Occipital lobe (tissue), 2 donors: ENCODE data around the gene RCHY1. TPM values are rescaled to one million over a fixed set of nuclear protein-coding genes. Genes with fewer than 3 reads are reported as not detected.
A peak's percentile ranks its signal among the peaks of the same experiment; 100 is the strongest.
"Not testable (repeated sequence)": the region's sequence is repeated elsewhere in the genome, so short reads cannot be mapped to it uniquely, and the experiment has no call there.

Experiments used
- DNase-seq: peaks from one replicate; lab custom pipeline; 2025; lab: John Stamatoyannopoulos, UW
- total RNA-seq: library from RNA; depleted of rRNA; stranded (reverse); fragments of >200 nt; gene quantifications from one replicate; pipeline ENCODE4 v1.2.3, GENCODE V29; 2014

The RCHY1 gene
- 51.6 TPM for total RNA-seq

DNA sequence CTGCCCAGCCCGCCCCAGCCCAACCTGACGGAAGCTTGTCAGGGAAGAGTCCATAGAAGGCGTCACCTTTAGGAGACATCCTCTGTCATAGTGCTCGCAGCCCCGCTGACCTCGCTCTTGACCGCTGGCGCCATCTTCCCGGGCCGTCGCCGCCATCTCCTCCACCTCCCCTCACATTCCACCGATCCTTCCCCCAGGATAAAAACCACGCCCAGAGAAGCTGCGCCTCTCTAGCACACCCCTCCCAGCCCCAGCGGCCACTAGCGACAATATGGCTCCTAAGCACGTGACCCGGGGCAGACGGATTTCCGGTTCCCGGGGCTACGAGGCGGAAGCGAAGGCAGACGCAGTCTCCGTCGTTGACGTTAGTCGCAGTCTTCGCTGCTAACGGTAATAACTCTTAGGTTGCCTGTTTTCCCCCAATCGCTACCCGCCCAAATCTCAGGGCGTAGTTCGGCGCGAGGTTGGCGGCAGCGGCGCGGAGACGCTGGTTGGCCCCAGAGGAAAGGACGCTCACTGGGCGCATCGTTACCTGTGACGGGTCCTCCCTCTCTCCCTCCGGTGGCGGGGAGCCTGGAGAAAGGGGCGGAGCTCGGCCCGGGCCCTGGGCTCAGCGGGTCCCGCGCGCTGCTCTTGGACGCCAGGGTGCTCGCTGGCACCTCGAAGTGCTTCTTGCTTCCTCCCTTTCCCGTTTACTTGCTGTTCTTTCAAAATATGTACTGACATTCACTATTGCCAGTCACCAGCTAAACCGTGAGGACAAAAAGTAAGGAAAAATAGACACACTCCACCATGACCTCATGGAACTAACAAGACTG is at the start of gene RCHY1, which contains the start of gene THAP6:
Gene RCHY1, minus strand, starts transcription at position 273 of the 818 bp plus-strand sequence. Its CDS starts 117 bp downstream, at position 156.
Gene THAP6, plus strand, starts transcription at position 343 of the 818 bp plus-strand sequence. CDS start 980 bp downstream, outside the sequence.
- DNase-seq, result peak; percentile 94

DNA sequence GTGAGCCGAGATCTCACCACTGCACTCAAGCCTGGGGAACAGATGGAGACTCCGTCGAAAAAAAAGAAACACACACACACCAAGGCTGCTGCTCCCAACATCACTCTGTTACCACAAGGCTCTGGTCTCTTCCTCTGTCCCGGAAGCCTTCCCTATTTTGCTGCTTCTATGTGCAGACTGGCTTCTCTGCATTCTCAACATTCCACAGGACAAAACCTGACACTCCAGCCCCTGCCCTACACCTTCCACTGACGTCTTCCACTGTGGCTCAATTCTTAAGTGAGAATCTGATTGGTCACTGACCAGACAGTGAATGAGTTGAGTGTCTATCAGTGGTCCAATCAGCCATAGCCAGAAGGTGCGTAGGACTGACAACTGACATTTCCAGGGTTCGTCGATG is 47.6 kb upstream of the RCHY1 start:
- no peak for DNase-seq

DNA sequence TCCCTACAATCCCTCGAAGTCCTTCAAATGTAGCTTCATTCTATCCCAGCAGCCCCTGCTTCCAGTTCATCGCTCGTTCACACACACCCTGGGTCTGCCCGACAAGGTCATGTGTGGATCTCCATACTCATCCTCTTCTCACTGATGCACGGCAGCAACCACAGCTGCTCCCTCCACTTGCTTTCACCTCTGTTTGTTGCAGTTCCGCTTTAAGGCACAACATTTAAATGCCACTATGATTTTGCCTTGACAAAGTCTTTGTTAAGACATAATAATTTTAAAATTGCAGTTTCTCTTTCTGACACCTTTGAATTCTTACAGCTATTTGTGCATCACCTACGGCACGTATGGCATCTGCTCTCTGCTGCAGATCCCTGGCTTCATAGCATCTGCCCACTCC is 43.5 kb upstream of the RCHY1 start:
- DNase-seq, result no peak

DNA sequence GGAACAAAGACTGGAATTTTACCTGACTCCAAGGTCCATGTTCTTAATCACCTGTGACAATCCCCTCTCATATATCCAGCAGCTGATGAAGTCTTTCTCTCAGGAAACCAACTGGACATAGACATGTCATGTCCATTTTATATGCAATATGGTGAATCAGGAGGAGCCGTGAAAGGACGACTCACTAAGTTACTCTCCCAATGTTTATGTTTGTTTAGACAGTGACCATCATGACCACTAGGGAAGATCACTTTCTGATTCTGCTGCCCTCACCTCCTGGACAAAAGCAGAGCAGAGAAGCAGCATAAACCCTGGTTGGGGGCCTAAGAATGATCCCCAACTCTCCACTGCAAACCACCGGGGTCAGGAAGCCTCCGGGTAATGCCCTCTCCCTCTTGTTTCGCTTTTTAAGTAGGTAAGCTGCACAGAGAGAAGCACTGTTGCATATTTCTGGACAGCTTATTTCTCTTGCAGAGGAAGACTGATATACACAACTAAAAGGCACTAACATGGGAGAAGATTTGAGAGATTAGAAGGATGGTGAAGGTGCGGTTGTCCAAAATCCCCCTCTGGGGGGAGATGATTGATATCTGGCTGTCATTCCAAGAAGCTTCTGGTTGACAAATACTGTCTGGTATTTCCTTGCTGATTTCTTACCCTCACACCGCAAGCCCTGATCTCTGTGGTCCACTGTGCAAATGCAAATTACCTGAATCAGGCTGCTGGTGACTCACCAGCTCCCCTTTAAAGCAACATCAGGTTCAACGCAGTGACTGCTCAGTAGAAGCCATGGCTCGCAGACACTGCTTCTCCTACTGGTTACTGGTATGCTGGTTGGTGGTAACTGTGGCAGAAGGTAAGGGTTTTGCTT is 41.3 kb upstream of the RCHY1 start, which contains the start of gene ODAPH:
Gene ODAPH, plus strand, starts transcription at position 773 of the 871 bp plus-strand sequence. Its CDS starts 17 bp downstream, at position 790.
- no peak for DNase-seq

DNA sequence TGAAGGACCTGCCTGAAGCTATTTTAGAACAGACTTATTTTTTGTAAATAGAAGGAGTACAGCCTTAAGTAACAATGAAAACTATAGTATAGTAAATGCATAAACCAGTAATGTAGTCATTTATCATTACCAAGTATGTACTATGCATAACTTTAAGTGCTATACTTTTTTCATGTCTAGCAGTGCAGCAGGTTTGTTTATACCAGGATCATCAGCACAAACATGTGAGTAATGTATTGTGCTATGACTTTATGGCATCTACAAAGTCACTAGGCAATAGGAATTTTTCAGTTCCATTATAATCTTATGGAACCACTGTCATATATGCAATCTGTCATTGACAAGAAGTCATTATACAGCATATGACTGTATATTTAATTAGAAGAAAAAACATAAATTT is 38.2 kb upstream of the RCHY1 start:
- DNase-seq, result no peak

DNA sequence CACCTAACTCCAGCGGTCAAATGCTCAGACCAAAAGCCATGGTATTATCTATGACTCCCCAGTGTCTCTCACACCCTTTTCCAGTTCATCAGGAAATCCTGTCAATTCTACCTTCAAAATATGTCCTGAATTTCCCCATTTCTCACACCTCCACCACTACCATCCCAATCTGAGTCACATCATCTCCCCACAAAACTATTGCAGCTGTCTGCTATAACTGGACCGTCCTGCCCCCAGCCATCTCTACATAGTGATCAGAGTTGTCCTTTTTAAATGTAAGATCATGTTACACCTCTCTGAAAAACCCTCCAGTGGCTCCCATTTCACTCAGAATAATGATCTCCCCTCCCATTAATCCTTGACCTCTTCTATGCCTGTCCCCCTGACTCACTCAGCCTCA is 34.8 kb upstream of the RCHY1 start:
- DNase-seq, result no peak

DNA sequence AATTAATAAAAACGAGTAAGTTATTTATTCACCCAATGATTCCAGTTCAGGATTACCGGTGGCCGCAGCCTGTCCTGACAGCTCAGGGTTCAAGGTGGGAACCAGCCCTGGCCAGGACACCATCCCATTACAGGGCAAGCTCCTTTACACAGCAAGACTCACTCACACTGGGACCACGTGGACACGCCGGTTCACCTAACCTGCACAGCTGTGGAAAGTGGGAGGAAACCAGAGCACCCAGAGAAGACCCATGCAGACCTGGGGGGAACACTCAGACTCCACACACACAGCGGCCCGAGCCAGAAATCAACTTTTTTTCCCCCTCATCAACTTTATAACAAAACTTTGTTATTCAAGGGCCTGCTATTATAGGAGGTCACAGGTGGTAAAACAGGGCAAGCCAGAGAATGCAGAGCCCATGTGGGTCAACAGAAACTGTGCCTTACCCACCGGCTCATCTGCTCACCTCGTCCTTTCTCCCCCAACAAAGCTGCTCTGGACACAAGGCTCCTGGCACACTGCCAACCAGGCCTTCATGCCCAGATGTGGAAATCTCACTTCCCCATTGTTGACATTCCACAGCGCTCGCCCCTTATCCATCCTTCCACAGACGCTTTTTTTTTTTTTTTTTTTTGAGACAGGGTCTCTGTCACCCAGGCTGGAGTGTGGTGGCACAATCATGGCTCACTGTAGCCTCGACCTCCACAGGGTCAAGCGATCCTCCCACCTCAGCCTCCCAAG is 33.6 kb upstream of the RCHY1 start:
- no peak for DNase-seq

DNA sequence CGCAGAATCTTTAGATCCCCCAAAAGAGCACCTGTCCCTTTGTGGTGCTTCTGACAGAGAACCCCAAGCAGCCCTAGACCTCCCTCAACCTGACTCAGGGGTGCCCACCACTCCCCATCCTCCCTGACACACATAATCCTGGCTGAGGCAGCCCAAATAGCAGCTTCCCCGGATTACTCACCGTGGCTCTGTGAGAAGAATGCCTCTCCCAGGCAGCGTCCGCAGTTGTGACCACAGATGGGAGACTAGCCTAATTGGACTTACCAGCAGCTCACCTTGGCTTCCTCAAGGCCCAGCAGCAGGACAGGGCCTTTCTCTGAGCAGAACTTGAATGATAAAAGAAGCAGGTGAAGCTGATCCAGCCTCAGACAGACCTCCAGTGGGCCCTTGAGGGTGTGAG is 31.3 kb upstream of the RCHY1 start:
- no peak for DNase-seq

DNA sequence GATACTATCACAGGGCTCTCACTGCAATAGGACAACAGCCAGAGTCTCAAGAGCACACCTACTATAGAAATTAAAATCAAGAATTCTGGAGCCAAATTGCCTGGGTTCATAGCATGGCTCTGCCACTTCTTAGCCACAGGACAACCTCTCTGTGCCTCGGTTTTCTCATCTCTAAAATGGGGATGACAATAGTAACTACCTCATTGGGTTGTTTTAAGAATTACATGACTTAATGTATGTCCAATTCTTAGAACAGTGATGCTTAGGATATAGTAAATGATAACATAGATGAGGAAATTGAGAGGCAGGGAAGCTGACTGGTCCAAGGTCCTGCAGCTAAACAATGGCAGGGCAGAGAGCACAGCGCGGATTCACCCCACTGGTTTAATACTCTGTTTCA is 30.7 kb upstream of the RCHY1 start:
- DNase-seq, result no peak

DNA sequence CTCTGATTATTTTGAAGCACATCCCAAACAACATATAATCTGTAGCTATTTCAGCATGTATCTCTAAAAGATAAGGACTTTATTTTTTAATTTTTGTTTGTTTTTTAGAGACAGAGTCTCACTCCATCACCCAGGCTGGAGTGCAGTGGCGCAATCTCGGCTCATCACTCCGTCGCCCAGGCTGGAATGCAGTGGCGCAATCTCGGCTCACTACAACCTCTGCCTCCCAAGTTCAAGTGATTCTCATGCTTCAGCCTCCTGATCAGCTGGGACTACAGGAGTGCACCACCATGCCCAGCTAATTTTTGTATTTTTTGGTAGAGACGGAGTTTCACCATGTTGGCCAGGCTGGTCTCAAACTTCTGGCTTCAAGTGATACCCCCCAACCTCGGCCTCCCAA is 30.0 kb upstream of the RCHY1 start:
- DNase-seq, result not testable (repeated sequence)

DNA sequence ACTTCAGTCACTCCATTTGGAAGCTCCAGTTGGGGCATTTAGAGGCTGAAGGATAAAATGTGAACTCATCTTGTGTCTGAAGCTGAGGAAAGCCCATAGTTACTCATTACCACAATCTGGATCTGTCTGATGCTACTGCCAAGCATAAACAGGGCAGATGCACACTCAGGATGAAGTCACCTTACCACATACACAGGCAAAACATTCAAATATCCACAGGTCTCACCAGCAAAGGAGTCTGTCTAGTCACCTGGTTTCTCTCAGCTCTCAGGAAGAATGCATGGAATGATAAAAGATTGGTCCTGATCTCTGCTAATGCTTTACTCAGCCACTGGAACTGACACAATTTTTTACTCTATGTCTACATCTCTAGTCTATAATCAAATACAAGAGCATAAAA is 28.6 kb upstream of the RCHY1 start:
- no peak for DNase-seq

DNA sequence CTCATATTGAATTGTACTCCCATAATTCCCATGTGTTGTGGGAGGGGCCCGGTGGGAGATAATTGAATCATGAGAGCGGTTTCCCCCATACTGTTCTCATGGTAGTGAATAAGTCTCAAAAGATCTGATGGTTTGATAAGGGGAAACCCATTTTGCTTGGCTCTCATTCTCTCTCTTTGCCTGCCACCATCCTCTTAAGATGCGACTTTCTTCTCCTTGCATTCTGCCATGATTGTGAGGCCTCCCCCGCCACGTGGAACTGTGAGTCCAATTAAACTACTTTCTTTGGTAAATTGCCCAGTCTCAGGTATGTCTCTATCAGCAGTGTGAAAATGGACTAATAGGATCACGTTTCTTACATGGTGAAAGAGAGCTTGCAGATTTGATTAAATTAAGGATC is 23.1 kb upstream of the RCHY1 start:
- not testable (repeated sequence) for DNase-seq

DNA sequence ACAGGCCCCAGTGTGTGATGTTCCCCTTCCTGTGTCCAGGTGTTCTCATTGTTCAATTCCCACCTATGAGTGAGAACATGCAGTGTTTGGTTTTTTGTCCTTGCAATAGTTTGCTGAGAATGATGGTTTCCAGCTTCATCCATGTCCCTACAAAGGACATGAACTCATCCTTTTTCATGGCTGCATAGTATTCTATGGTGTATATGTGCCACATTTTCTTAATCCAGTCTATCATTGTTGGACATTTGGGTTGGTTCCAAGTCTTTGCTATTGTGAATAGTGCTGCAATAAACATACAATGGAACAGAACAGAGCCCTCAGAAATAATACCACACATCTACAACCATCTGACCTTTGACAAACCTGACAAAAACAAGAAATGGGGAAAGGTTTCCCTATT is 19.7 kb upstream of the RCHY1 start:
- not testable (repeated sequence) for DNase-seq

DNA sequence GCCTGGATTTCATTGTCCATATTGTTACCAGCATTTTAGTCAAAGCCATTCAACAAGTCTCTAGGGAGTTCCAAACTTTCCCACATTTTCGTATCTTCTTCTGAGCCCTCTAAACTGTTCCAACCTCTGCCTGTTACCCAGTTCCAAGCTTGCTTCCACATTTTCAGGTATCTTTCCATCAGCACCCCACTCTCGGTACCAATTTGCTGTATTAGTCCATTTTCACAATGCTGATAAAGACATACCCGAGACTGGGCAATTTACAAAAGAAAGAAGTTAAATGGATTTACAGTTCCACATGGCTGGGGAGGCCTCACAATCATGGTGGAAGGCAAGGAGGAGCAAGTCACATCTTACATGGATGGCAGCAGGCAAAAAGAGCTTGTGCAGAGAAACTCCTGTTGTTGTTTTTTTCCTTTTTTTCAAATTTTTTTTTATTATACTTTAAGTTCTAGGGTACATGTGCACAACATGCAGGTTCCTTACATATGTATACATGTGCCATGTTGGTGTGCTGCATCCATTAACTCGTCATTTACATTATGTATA is 19.2 kb upstream of the RCHY1 start:
- not testable (repeated sequence) for DNase-seq

DNA sequence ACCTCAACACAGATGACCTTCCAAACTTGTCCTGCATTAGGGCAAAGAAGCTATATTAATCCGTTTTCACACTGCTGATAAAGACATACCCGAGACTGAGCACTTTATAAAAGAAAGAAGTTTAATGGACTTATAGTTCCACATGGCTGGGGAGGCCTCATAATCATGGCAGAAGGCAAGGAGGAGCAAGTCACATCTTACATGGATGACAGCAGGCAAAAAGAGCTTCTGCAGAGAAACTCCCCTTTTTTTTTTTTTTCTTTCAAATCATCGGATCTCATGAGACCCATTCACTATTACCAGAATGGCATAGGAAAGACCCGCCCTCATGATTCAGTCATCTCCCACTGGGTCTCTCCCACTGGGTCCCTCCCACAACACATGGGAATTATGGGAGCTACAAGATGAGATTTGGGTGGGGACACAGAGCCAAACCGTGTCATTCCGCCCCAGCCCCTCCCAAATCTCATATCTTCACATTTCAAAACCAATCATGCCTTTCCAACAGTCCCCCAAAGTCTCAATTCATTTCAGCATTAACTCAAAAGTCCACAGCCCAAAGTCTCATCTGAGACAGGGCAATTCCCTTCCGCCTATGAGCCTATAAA is 17.4 kb upstream of the RCHY1 start:
- DNase-seq, result not testable (repeated sequence)

DNA sequence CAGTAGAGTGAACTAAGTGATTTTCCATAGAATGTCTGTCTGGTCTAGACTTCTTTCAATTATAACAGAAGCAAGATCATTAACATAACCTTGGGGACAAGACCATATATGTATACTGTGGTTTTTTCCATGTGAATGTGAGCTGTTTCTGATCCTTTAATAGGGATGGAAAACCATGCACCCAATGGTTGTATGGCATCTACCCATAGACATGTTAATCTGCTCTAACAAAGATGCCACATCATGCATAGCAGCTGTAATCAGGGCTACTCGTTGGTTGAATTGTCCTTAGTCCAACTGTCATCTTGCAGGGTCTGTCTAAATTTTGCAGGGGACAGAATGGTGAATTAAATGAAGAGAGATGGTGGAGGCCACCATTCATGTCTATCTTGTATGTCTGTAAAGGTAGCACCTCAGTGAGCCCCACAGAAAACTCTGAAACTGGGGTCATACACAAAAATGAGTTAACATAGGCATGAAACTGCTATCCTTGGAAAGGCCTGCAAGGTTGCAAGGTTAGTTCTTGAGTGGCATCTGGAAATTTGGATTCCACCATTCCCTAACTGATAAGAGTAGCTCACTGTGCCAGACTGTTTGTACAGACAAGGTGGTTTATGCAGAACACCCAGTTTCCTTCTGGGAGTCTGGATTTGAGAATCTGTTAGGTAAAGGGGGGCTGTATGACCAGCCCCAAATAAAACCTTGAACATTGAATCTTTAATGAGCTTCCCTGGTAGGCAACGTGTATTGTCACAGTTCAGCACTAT is 16.5 kb upstream of the RCHY1 start:
- no peak for DNase-seq

DNA sequence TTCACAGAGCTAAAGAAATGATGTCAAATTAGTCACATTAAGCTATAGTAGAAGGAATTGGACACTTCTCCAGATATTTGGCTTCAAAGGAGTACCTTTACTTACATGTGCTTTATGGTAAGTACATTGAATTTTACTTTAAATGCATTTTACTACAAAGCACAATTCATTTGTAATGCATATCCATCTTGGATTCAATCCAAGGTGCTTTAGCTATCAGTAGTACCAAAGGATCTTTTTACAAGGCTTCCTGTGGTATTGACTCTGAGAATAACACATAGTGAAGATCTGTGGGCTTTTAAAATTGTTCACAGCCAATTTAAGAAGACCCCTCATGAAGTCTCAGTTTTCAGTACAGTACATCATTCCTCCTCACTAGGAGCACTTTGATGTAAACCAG is 13.3 kb upstream of the RCHY1 start:
- no peak for DNase-seq

DNA sequence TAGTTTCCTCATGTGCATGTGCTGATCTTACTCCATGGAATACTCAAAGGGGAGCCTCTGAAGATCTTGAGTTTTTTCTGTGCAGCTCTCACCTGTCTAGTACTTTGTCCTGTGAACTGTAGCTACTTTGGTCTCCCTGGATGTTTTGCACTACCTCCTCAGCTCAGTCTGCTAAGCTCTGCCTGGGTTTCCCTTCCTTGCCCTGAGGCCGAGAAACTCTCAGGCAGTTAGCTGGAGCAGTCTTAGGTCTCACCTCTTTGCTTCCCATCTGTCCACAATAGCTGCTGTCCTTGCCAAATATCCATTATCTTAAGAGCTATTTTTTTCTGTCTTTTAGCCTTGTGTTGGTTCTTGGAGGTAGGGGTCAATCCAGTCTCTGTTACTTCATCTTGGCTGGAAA is 11.7 kb upstream of the RCHY1 start:
- DNase-seq, result no peak

DNA sequence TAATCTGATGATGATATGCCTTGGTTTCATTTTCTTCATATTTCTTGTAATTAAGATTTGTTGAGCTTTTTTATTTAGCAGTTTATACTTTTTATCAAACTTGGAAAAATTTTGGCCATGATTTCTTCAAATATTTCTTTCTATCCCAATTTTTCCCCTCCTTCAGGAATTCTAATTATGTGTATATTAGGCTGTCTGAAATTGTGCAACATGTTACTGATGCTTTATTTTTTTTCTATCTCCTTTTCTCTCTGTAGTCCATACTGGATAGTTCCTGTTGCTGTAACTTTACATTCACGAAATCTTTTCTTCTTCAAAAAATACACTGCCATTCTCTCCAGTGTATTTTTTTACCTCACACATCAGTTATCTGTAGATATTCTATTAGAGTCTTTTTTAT is 10.9 kb upstream of the RCHY1 start:
- DNase-seq, result no peak

DNA sequence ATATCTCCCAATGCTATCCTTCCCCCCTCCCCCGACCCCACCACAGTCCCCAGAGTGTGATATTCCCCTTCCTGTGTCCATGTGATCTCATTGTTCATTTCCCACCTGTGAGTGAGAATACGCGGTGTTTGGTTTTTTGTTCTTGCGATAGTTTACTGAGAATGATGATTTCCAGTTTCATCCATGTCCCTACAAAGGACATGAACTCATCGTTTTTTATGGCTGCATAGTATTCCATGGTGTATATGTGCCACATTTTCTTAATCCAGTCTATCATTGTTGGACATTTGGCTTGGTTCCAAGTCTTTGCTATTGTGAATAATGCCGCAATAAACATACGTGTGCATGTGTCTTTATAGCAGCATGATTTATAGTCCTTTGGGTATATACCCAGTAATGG is 5.2 kb upstream of the RCHY1 start:
- not testable (repeated sequence) for DNase-seq
